Hematopoietic multipotent progenitor cell treated with erythropoietin and hydrocortisone succinate and interleukin-3 and kit ligand, for 4 days (in vitro differentiated cells): ENCODE measurements around the gene MOAP1.
A peak's percentile ranks its signal among the peaks of the same experiment; 100 is the strongest.
"Not testable (repeated sequence)": the region's sequence is repeated elsewhere in the genome, so short reads cannot be mapped to it uniquely, and the experiment has no call there.

Experiments used
- DNase-seq: peaks from one replicate; pipeline ENCODE4 v3.0.0-alpha.2; 2015

Gene MOAP1

GRCh38 chr14:93183596-93184317, 940 bp downstream of the MOAP1 start:
- peak; percentile 20 for DNase-seq

- DNase-seq, result no peak
These were observed 9.2 kb downstream of the MOAP1 start for GRCh38 chr14:93175492-93175891.

- DNase-seq, result not testable (repeated sequence)
These were observed 10.0 kb downstream of the MOAP1 start for GRCh38 chr14:93174731-93175130.

GRCh38 chr14:93173943-93174395, 10.7 kb downstream of the MOAP1 start:
- DNase-seq, result no peak

GRCh38 chr14:93171376-93171775, 13.3 kb downstream of the MOAP1 start:
- DNase-seq, result peak; percentile 62

GRCh38 chr14:93170141-93170540, 14.6 kb downstream of the MOAP1 start:
- DNase-seq, result not testable (repeated sequence)

- not testable (repeated sequence) for DNase-seq
These were observed 15.1 kb downstream of the MOAP1 start for GRCh38 chr14:93169619-93170018.

GRCh38 chr14:93168610-93169009, 16.1 kb downstream of the MOAP1 start:
- not testable (repeated sequence) for DNase-seq

- not testable (repeated sequence) for DNase-seq
These were observed 19.1 kb downstream of the MOAP1 start for GRCh38 chr14:93165271-93166265.

- peak; percentile 86 for DNase-seq
These were observed 21.1 kb downstream of the MOAP1 start for GRCh38 chr14:93163564-93163963.

GRCh38 chr14:93161411-93161940, 23.2 kb downstream of the MOAP1 start:
- no peak for DNase-seq

- DNase-seq, result peak; percentile 81
These were observed 24.3 kb downstream of the MOAP1 start for GRCh38 chr14:93160353-93160801.

- not testable (repeated sequence) for DNase-seq
These were observed 24.9 kb downstream of the MOAP1 start for GRCh38 chr14:93159625-93160352.

- not testable (repeated sequence) for DNase-seq
These were observed 26.3 kb downstream of the MOAP1 start for GRCh38 chr14:93158349-93158748.

- no peak for DNase-seq
These were observed 27.9 kb downstream of the MOAP1 start for GRCh38 chr14:93156693-93157369.

- no peak for DNase-seq
These were observed 29.0 kb downstream of the MOAP1 start for GRCh38 chr14:93155667-93156066.

GRCh38 chr14:93153121-93153520, 31.6 kb downstream of the MOAP1 start:
- no peak for DNase-seq

- no peak for DNase-seq
These were observed 34.2 kb downstream of the MOAP1 start for GRCh38 chr14:93150227-93151208.

GRCh38 chr14:93148979-93149378, 35.7 kb downstream of the MOAP1 start:
- DNase-seq, result no peak

- DNase-seq, result no peak
These were observed 38.6 kb downstream of the MOAP1 start for GRCh38 chr14:93146119-93146518.
